ENCODE data around the gene CBR4.
A peak's percentile ranks its signal among the peaks of the same experiment; 100 is the strongest.

Gene CBR4

DNA sequence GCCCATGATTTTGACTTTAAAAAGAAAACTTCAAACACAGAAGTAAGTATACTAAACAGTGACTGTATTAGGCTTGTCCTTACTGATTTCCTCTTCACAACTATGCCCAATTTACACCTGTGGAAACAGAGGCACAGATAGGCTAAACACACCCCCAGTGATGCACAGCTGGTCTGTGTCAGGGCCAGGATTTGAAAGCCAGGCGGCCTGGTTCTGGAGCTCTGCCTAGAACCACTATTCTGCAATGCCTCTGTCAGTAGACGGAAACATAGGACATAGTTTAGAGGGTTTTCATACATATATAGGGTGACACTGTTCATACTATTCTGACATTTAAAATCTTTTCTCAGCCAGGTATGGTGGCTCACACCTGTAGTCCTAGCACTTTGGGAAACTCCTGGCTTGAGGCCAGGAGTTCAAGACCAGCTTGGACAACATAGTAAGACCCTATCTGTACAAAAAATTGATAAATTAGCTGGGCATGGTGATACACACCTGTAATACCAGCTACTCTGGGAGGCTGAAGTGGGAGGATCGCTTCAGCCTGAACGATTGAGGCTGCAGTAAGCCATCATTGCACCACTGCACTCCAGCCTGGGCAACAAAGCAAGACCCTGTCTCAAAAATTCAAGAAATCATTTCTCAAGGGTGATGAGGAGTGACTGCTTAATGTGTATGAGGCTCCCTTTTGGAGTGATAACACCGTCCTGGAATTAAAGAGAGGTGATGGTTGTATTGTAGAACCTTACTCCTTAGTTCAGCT lies 23.0 kb upstream of the CBR4 start:
- no peak for DNase-seq

DNA sequence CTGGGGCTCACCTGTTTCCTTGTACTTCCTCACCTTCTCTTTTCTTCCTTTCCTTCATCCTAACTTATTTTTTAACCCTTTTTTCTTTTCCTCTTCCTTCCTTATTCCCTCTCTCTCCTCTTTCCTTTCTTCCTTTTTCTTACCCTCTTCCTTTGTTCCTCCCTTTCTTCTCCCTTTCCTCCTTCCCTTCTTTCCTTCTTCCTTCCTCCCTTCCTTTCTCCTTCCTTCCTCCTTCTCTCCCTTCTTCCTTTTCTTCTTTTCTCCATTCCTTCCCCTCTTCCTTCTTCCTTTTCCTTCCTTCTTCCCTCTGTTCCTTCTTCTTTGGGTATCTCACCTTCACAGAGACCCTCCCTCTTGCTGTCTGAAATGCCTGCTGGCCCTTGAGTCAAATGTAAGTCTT lies 22.1 kb upstream of the CBR4 start:
- no peak for DNase-seq

DNA sequence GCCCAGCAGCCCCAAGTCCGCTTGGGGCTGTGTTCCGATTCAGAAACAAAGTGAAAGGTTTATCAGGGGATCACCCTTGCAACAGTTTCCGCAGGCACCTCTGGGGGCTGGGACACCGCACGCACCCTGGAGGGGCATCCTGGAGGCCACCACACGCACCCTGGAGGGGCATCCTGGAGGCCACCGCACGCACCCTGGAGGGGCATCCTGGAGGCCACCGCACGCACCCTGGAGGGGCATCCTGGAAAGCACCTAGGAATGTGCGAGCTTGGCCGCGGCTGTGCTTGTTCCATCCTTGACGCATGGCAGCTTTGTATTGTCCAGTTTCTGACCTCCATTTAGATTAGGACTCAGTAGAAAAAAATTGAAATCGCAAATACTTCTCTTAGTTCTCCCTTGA lies 21.3 kb upstream of the CBR4 start:
- no peak for DNase-seq

DNA sequence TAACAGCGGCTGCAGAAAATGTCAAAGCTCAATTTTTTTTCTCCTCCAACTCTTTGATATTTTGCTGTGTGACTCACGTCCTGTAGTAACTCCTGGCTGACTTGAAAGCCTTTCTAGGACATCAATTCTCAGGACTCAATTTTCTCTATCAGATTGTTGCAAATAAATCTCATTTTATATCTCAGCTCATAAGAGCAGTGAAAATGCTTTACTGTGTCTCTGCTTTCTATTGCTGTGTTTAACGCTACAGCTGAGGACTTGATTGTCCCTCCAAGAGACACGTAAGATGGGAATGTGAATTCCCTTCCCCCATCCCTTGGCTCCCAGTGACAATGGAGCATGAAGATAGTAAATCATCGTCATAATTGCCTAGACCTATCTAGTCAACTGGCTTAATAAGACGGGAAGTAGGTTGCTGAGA lies 20.5 kb upstream of the CBR4 start:
- no peak for DNase-seq

DNA sequence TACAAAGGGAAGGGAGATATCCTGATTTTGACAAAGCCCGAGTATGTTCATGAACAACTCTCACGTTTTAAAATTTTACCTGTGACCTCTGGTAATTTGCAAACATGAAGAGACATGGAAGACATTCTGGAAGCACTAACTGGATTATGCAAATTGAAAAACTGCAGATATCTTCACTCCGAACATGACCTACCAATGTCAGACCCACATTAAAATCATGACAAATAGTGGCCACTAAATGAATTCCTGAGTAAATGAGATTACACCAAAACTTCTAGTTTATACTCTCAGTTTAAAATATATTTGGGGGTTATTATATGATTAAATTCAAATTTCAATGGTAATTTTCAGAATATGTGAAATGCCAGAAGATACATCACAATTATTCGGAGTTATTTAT lies 19.9 kb upstream of the CBR4 start:
- DNase-seq, result no peak

DNA sequence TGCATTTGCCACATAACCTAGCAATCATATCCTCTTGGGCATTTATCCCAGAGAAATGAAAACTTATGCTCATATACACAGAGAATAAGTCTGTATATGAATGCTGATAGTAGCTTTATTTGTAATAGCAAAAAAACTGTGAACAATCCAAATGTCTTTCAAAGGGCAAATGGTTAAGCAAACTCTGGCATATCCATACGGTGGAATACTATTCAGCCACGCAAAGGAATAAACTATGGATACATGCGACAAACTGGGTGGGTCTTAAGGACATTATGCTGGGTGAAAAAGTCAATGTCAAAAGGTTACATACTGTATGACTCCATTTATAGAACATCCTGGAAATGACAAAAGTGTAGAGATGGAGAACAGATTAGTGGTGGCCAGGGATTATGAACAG lies 17.6 kb upstream of the CBR4 start:
- no peak for DNase-seq

DNA sequence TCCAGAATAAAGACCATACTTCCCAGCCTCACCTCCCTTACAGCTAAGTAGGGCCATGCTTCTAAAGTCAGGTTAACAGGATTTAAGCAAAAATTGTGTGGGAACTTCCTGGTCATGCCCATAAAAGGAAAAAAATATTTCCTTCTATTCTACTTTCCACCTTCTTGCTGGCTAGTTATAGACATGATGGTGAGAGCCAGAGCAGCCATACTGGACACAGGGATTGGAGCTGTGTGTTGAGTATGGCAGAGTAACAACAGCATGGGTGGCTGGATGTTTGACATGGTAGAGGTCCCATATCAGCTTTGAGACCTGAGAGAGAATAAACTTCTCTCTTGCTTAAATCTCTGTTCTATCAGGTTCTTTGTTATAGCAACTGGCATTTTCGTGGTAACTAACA lies 15.1 kb upstream of the CBR4 start:
- DNase-seq, result no peak

DNA sequence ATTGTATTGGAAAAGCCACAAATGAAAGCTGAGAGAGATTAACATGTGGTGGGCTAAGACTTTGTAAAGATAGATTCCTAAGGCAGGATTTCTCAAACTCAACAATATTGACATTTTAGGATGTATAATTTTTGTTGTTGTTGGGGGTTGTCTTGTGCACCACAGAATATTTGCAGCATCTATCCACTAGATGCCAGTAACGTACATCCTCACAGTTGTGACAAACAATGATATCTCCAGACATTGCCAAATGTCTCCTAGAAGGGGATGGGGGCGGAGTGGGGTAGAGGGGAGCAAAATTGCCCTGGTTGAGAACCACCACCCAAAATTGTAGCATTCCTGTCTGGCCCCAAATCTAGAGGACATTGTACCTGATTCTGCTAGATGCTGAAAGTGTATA lies 14.7 kb upstream of the CBR4 start:
- DNase-seq, result no peak

DNA sequence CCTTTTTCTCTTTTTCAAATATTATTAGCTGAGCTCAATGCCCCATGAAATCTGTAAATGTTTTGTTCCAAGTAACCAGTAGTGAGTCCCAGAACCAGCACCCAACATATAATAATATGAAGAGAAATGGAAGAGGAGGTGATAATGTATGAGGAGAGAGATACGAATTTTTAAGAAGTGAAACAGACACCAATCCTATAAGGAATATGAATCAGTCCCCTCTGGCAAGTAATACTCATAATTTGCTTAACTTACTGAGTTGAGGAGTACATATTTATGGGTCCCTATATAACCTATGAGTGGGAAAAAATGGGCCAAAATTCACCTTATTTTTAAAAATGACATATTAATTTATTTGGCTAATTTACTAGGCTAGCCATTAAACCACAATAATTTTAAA lies 8.4 kb upstream of the CBR4 start:
- DNase-seq, result no peak

DNA sequence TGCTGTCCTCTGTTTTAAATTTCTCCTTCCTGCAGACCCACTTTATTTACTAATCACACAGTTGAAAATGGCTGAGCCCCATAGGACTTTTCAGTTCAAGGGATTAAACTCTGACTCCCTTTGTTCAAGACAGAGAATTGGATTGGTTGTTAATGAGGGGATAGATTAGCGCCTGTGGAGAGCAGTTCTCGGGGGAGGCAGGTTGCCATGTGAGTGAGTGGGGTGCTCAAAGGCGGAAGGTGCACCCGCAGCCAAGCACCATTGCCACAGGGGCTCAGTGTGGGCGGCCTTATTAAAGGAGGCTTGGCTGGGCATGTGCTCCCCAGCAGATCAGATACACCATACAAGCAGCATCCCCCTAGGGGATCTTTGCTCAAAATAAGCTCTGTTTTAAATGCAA lies 7.9 kb upstream of the CBR4 start:
- no peak for DNase-seq

DNA sequence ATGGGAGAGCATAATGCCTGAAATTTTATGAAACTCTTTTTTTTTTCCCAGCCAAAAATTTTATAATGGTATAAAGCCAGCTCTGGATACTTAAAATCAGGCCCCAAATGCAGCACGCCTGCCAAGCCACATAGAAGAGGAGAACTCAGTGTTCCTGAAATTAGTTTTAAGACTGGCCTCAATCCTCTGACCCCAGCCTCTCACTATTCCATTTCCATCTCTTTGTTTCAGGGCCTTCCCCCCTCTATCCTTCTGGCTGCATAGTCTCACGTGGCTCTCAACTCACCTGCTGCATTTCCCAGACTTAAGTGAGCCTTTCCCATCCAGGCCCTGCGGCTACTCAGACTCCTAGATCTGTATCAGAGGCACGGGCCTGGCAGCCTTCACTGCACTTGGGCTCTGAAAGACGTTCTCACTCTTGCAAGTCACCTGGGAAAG lies 5.2 kb upstream of the CBR4 start:
- no peak for DNase-seq

DNA sequence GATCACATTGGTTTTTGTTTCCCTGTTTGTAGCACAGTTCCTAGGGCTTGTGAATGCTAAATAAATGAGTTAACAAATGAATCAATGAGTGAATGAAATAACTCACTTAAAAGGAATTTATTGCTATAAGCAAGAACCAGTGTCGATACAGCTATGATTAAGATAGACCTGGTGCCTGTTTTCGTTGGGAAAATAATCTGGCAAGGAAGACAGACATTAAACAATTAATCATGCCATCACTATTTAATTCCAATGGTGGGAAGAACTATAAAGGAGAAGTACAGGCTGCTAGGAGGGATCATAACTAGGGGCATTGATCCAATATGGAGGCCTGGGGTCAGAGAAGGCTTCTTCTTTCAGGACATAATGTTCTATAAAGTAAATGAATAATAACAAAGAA lies 4.5 kb upstream of the CBR4 start:
- DNase-seq, result no peak

DNA sequence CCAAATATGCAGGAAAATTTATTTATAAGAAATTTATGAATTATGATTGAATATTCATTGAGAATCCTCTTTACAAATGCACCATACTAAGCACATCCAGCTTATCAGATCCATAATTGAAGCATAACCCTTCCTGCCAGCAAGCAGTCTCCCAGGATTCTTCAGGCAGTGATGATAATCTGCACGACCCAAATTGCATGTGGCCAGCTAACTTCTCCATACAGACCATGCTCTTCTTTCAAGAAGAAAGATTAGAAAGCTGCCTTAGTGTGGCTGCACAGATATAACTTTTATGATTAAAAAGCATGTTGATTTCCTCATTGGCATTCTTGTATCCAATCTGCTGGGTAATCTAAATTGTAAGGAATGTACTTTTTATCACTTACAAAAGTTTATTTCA lies 3.3 kb upstream of the CBR4 start:
- no peak for DNase-seq

DNA sequence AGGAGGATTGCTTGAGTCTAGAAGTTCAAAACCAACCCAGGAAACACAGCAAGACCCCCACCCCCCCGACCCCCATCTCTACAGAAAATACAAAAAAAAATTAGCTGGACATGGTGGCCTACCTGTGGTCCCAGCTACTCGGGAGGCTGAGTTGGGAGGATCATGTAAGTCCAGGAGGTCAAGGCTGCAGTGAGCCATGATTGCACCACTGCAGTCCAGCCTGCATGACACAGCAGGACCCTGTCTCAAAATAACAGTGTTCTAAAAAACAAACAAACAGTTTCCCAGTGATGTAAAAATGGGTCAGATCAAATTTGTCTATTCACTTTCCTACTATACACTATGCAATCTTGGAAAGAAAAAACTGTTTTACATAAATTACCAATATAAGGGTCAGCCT lies 2.0 kb upstream of the CBR4 start:
- DNase-seq, result no peak

DNA sequence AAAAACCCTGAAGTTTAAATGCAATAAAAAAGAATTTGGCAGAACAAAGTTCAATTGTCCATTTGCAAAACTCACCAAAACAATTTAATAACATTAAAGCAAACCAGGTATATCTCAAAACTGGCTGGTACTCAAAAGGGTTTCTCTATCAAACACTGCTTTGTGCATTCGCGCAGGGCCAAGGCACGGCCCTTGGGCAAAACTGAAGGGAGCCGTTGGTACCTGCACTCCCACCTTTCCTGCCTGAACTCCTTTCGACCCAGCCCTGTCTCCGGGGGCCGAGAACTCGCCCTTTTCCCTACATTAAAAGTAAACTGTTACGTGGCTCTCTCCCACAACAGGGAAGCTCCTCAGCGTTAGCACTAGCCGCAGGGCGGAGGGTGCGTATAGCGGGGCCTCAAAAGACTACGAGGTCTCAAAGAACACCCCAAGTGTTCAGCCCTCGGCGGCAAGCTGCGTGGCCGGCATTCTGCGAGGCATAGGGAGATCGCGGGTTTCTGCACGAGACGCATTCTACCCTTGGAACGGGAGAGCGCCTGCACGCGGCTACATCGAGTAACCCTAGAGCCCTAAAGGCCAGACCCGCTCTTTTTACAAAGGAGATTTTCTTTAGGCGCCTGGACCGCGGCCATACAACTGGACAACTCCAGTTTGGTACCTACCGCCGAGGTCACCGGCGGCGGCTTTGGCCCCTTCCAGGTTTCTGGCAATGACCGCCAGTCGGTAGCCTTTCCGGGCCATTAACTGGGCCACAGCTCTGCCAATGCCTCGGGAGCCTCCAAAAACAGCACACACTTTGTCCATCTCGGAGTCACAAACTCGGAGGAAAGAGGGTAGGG lies 550 bp downstream of the CBR4 start:
- DNase-seq, result peak; percentile 58

DNA sequence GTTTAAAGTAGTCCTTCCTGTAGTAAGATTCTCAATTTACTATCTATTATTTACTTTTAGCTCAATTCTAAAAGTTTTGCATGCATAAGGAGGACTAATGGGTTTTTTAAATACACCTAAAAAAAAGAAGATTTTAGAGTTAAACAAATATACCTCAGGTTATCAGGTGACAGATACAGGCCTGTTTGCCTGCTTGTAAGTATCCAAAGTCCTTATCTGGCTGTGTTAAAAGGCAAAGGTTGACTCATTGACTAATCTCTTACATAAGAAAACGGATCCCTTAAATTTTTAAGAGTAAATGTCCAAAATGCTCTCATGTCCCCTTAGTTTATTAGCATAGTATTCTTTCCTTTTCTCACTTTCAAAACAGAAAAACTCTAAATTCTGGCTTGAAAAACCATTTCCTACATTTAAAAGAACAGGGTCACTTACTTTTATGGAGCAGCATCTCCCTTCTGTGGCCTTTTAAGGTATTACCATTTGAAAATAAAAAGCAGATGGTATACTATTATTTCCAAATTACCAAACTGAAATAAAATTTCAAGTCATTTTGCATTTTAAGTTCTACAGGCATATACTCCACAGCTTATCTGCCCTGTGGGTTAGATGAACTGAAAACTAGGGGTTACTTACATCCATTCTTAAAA lies 4.5 kb downstream of the CBR4 start:
- DNase-seq, result no peak

DNA sequence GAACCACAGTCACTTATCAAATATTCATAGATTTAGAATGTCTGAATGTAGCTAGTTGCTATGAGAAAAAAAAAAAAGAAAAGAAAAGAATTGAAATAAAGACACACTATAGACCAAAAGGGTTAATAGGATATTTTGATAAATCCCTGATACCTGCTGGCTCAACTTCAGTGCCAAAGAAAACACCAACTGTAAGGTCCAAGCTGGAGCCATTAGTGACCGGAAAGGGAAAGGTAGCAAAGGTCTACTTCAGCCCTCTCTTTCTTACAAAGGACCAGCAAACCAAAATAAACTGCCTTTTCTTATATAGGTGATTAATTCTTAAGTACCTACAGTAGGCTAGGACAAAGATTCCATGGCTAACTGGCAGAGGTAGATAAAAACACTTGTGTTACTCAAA lies 9.7 kb downstream of the CBR4 start:
- DNase-seq, result no peak

DNA sequence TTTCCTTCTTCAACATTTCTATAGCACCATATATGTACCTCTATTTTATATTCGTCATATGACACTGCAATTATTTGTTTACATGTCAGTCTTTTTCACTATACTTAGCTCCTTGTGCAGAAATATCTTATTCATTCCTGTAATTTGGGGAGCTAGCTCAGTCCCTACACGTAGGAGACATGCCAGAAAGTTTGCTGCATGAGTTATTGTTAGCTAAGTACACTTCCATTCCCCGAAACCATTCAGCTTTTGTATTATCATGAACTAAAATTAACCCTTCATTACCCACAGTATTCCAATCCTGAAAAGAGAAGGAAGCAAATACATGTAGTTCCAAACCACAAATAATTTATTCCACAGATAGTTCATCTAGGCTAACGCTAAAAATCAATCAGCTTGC lies 10.2 kb downstream of the CBR4 start:
- no peak for DNase-seq

DNA sequence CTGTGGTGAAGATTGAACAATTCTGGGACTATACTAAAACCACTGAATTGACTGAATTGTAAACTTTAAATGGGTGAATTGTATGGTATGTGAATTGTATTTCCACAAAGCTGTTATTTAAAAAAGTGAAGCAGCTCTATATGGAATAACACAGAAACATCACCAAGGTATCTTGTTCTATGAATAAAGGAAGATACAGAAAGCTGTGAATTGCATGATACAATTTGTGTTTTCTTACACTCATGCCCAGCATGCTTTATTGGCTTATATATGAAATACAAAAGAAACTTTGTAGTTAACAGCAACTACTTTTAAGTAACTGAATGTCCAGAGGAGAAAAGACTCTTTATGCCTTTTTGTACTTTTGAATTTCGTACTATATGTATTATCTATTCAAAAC lies 11.5 kb downstream of the CBR4 start:
- DNase-seq, result no peak

DNA sequence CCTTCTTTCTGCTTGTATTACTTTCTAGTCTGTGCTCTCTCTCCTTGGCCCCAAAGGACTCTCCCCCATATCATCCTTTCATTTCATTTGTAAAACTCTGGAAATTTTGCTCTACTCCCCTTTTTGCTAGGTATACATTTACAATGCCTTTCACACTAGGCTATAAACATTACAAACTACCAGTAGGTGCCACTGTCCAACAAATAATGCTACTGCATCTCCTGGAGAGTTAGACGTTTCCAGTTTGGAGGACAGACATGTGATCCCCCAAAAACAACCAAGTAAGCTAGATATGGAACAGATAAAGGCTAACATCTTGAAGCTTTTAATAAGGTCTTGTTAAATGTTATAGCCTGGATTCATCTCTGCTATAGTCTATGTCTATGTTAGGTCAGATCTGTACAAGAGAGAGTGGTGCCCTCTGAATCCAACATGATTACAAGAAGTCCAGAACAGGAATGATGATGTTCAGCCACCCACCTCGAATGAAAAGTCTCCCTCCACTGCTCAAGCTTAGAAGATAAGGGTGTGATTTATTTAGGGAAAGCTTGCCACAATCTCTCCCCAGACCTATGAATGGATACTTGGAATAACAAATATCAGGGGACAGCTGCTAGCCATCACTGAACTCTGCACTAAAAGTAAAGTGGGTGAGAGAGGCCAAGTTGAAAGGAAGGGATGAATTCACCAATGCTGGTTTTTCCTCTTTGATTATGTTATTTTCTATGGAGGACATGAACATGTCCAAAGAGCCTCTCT lies 14.3 kb downstream of the CBR4 start:
- no peak for DNase-seq

DNA sequence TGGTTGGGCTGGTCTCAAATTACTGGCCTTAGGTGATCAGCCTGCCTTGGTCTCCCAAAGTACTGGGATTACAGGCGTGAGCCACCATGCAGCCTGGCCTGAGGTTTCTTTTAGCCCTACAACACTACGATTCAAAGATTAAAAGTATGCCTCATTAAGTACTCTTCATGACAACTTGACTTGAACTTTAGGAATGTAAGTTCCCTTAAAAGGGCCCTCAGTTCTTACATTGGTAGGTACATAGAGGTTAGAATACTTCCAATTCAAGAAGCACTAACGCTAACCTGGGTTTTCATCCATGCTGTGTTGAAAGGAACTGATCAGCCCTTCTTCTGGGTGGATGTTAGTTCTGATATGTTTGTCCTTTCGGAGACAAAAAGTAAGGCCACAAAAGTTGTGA lies 15.1 kb downstream of the CBR4 start:
- DNase-seq, result no peak

DNA sequence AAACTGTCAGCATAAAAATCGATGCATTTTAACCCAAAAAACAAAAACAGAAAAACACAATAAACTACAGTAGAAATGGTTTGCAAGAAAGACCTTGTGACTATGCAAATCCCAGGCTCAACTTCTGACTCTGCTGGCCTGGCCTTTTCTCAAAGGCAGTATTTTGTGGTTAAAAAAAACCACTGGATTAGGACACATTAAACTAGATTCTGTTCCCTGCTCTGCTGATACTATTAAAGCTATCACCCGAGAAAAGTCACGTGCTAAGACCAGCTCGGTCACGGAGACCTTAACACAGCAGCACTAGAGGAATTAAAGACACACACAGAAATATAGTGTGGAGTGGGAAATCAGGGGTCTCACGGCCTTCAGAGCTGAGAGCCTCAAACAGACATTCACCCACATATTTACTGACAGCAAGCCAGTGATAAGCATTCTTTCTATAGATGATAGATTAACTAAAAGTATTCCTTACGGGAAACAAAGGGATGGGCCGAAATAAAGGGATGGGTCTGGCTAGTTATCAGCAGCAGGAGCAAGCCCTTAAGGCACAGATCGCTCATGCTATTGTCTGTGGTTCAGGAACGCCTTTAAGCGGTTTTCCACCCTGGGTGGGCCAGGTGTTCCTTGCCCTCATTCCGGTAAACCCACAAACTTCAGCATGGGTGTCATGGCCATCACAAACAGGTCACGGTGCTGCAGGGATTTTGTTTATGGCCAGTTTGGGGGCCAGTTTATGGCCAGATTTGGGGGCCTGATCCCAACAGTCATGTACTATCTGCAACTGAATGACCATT lies 16.1 kb downstream of the CBR4 start:
- no peak for DNase-seq
